HEK293T (cell line): ENCODE results near the gene HDLBP.
"Not testable (repeated sequence)": the region's sequence is repeated elsewhere in the genome, so short reads cannot be mapped to it uniquely, and the experiment has no call there.

Experiments
- CTCF ChIA-PET: fragments of 350-600 bp; formaldehyde crosslinking; extraction: SDS; loops from one replicate; lab custom pipeline; 2021; ENCODE audit warnings: antibody characterized with exemption, inconsistent platforms; lab: Yijun Ruan, JAX
- POLR2A ChIA-PET: fragments of 350-600 bp; formaldehyde crosslinking; extraction: SDS; loops from one replicate; lab custom pipeline; 2020; ENCODE audit warnings: antibody characterized with exemption, inconsistent platforms; lab: Yijun Ruan, JAX
- DNase-seq: peaks from one replicate; pipeline ENCODE4 v3.0.0; 2012; ENCODE audit warnings: mixed read lengths; ENCODE audit errors: extremely low spot score
- ARNT ChIP-seq: fragments of 450-650 bp; IDR thresholded peaks from 2 replicates; pipeline ENCODE4 v1.6.1; 2017; ENCODE audit warnings: mild to moderate bottlenecking
- BHLHE40 ChIP-seq: fragments of 450-650 bp; IDR thresholded peaks from 2 replicates; pipeline ENCODE4 v1.6.1; 2016; ENCODE audit warnings: mild to moderate bottlenecking, moderate library complexity, borderline replicate concordance
- CTBP1 ChIP-seq: fragments of 450-650 bp; IDR thresholded peaks from 2 replicates; pipeline ENCODE4 v1.6.1; 2016; ENCODE audit warnings: borderline replicate concordance
- ELF4 ChIP-seq: fragments of 450-650 bp; IDR thresholded peaks from 2 replicates; pipeline ENCODE4 v1.6.1; 2017; ENCODE audit warnings: antibody characterized with exemption
- FOXA1 ChIP-seq: fragments of 450-650 bp; IDR thresholded peaks from 2 replicates; pipeline ENCODE4 v1.6.1; 2016; ENCODE audit warnings: mild to moderate bottlenecking
- FOXK2 ChIP-seq: fragments of 450-650 bp; IDR thresholded peaks from 2 replicates; pipeline ENCODE4 v1.6.1; 2016; ENCODE audit warnings: mild to moderate bottlenecking
- FOXM1 ChIP-seq: fragments of 450-650 bp; IDR thresholded peaks from 2 replicates; pipeline ENCODE4 v1.6.1; 2017; ENCODE audit warnings: mild to moderate bottlenecking, borderline replicate concordance
- HDGF ChIP-seq: fragments of 450-650 bp; IDR thresholded peaks from 2 replicates; pipeline ENCODE4 v1.6.1; 2017; ENCODE audit warnings: antibody characterized with exemption, borderline replicate concordance
- L3MBTL2 ChIP-seq: fragments of 450-650 bp; conservative IDR thresholded peaks from 2 replicates; pipeline ENCODE4 v1.6.1; 2016; ENCODE audit warnings: mild to moderate bottlenecking
- LEF1 ChIP-seq: fragments of 450-650 bp; IDR thresholded peaks from 2 replicates; pipeline ENCODE4 v1.6.1; 2017; ENCODE audit warnings: mild to moderate bottlenecking, borderline replicate concordance
- NFRKB ChIP-seq: fragments of 450-650 bp; IDR thresholded peaks from 2 replicates; pipeline ENCODE4 v1.6.1; 2016; ENCODE audit warnings: mild to moderate bottlenecking, moderate library complexity
- SP1 ChIP-seq: fragments of 450-650 bp; IDR thresholded peaks from 2 replicates; pipeline ENCODE4 v1.6.1; 2017
- SUZ12 ChIP-seq: fragments of 450-650 bp; IDR thresholded peaks from 2 replicates; pipeline ENCODE4 v1.6.1; 2016; ENCODE audit warnings: mild to moderate bottlenecking
- TARDBP ChIP-seq: fragments of 450-650 bp; IDR thresholded peaks from 2 replicates; pipeline ENCODE4 v1.6.1; 2016
- ZNF384 ChIP-seq: fragments of 450-650 bp; IDR thresholded peaks from 2 replicates; pipeline ENCODE4 v1.6.1; 2016
- TF ChIP-seq, protein P1 (sequence below): fragments of 450-650 bp; IDR thresholded peaks from 2 replicates; pipeline ENCODE4 v1.6.1; 2016

Gene HDLBP

DNA sequence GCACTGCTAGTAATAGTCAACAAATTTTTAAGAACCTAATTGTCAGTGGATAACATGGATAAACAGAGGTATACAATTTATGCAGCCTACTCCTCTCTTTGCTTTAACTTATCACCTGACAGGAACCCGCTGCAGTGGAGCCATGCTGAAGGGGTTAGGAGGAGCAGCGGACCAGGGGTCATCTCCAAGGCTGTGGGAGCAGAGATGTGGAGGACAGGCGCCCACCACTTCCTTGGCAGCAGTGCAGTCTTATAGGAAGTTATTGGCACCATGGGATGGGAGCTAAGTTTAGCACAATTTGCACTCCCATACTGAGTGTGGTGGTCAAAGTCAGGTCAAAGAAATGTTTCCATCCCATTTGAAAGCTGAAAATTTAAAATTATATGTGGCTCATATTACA lies 35.6 kb downstream of the HDLBP start:
- ChIA-PET POLR2A (interaction anchor here (1.4 kb wide), 1 partner anchor 36 kb away, joined by 7 read pairs; the partner anchor contains the start of genes HDLBP and SEPTIN2), CTCF (no interaction called here)
- TF ChIP-seq ZNF384 (no peak), TARDBP (no peak), L3MBTL2 (no peak)
- DNase-seq = no peak

DNA sequence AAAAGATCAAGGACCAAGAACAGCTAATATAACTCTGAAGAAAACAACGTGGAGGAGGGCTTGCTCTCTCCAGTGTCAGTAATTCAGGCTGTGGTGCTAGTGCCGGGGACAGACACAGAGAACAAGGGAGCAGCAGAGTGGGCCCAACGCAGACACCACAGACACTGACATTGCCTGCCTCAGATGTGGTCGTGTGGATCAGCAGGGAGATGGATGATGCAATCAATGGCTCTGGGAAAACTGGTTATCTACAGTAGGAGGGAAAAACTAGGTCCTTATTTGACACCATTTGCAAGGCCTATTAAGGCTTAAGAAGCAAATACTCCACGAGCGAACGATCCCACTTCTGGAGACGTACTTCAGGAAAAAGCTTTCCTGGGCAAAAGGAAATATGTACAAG lies 36.1 kb downstream of the HDLBP start:
- TF ChIP-seq, protein P1, sequence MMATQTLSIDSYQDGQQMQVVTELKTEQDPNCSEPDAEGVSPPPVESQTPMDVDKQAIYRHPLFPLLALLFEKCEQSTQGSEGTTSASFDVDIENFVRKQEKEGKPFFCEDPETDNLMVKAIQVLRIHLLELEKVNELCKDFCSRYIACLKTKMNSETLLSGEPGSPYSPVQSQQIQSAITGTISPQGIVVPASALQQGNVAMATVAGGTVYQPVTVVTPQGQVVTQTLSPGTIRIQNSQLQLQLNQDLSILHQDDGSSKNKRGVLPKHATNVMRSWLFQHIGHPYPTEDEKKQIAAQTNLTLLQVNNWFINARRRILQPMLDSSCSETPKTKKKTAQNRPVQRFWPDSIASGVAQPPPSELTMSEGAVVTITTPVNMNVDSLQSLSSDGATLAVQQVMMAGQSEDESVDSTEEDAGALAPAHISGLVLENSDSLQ = no peak
- TF ChIP-seq L3MBTL2 (no peak), NFRKB (no peak), SP1 (no peak), TARDBP (no peak), LEF1 (no peak), FOXA1 (no peak), BHLHE40 (no peak), SUZ12 (no peak), FOXM1 (no peak), ELF4 (no peak), FOXK2 (no peak), ZNF384 (no peak), HDGF (no peak), CTBP1 (no peak), ARNT (no peak)
- ChIA-PET POLR2A (interaction anchor here (1.4 kb wide), 1 partner anchor 36 kb away, joined by 7 read pairs; the partner anchor contains the start of genes HDLBP and SEPTIN2), CTCF (no interaction called here)
- DNase-seq = no peak

DNA sequence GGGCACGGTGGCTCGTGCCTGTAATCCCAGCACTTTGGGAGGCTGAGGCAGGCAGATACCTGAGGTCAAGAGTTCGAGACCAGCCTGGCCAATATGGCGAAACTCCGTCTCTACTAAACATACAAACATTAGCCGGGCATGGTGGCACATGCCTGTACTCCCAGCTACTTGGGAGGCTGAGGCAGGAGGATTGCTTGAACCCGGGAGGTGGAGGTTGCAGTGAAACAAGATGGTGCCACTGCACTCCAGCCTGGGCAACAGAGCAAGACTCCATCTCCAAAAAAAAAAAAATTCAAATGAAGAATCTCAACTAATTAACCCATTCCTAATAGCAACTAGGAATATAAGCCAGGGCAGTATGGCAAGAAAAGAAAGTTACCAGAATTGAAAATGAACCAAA lies 37.2 kb downstream of the HDLBP start:
- DNase-seq, POLR2A ChIA-PET: not testable (repeated sequence)
- CTCF ChIA-PET = interaction anchor here (0.7 kb wide), 1 partner anchor 521 kb away, joined by 3 read pairs; no protein-coding TSS in a partner anchor

DNA sequence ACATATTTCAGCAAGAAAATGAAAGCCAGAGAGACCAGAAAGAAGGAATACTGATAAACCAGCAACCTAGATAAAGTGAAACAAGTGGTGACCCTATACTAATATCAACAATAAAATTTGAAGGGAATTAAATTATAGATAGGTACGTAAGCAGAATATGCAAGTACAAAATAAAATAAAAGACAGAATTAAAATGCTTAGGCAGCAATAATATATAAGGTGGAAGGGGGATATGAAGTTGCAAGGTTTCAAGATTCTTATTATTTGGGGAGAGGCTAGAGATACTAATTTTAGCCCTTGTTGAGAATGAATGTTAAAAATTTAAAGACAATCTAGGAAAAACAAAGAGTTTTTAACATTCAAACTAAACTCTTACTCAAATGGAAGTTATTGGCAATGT lies 39.6 kb downstream of the HDLBP start:
- ChIA-PET POLR2A (no interaction called here), CTCF (no interaction called here)
- DNase-seq = no peak
- no peak for TF ChIP-seq FOXM1
- no peak for TF ChIP-seq TARDBP
- no peak for TF ChIP-seq L3MBTL2
- TF ChIP-seq, protein P1 = no peak
- TF ChIP-seq FOXK2 = no peak
- no peak for TF ChIP-seq LEF1
- no peak for TF ChIP-seq NFRKB
- no peak for TF ChIP-seq ELF4
- no peak for TF ChIP-seq SUZ12
- TF ChIP-seq BHLHE40 = no peak

DNA sequence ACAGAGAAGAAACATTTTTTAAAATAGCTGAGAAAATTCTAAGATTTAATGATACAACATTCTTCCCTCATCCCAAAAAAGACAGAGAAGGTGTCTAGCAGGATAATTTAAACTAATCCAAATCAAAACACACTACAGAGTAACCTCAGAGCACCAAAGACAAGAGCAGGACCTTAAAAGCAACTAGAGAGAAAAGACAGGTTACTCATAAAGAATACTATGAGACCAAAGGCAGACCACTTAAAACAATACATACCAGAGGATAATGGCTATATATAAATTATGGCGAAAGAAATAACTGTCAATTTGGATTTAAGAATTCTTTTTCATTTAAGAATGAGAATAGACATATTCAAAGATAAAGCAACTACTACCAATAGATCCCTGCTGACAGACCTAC lies 40.0 kb downstream of the HDLBP start:
- TF ChIP-seq SUZ12 (no peak), FOXA1 (no peak), SP1 (no peak), ARNT (no peak), L3MBTL2 (no peak), NFRKB (no peak), HDGF (no peak), TARDBP (no peak), LEF1 (no peak), FOXK2 (no peak), ZNF384 (no peak), BHLHE40 (no peak), FOXM1 (no peak), ELF4 (no peak), CTBP1 (no peak)
- TF ChIP-seq, protein P1 = no peak
- no peak for DNase-seq
- POLR2A ChIA-PET = interaction anchor here (0.8 kb wide), 1 partner anchor 425 kb away, joined by 3 read pairs; no protein-coding TSS in a partner anchor
- CTCF ChIA-PET = no interaction called here

DNA sequence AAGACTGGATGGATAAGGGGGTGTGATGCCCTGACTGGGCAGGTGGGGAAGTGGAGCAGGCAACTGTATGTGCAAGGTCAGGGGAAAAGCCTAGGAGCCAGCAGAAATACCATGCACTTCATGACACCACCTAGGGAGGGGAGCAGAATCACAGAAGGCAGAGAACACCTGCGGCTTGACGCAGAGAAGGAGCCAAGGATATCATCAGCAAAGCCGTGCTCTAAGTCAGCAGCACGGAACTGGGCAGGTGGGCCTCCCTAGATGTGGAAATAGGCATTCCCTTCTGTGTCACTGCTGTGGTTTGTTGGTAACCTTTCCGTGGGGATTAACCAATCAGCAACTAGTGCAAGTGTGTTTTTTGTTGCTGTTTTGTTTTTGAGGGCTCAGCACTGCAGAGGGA lies 41.3 kb downstream of the HDLBP start:
- TF ChIP-seq FOXM1 (no peak), BHLHE40 (no peak)
- DNase-seq = no peak
- ChIA-PET CTCF (no interaction called here), POLR2A (no interaction called here)

DNA sequence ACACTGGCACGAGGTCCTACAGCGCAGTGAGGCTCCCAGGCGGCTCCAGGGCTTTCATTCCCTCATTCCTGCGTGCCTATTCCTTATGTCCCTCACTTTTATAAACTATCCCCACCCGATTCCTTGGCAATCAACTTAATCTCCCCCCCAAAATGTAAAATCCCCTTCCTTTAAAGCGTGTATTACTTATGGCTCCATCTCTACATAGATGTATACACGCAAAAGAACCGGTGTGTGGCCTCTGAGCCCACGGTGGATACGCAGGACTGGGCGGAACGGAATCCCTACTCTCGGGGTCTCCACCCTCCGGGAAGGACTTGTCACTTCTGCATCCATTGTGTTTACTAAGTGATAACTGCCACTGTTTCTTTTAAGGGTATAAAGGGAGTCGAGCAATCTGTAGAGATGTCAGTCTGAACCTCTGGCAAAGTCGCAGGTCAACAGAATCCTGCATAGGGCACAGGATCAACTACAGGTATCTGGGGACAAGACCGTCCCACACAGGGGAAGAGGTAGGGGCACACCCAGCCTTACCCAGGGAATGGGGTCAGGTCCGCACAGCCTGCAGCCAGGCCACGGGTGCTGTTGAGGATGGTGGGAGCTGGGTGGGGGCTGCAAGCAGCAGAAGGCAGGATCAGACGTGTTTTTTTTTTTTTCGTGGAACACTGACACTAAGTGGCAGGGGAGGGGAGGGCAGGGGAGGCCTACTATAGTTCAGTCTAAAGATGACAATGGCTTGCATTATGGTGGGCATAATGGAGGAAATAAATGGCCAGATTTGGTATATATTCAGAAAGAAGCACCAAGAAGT lies 42.1 kb downstream of the HDLBP start:
- no peak for DNase-seq
- POLR2A ChIA-PET = no interaction called here
- CTCF ChIA-PET = no interaction called here
- no peak for TF ChIP-seq NFRKB
- TF ChIP-seq TARDBP = no peak
- TF ChIP-seq BHLHE40 = no peak
- no peak for TF ChIP-seq ELF4
- TF ChIP-seq L3MBTL2 = 0 out of 2 replicates have a peak, but pooled peaks have one; percentile 2
